GM19455 (cell line): Measurements from ENCODE around the gene MIA2.
"Not testable (repeated sequence)": the region's sequence is repeated elsewhere in the genome, so short reads cannot be mapped to it uniquely, and the experiment has no call there.

Experiments used
- ATAC-seq: cut with Tn5 transposase; IDR thresholded peaks from one replicate; pipeline ENCODE4 v1.9.1; 2021; ENCODE audit not compliant: unreplicated experiment

Gene MIA2

GRCh38 chr14:39324097-39324496 is 90.4 kb downstream of the MIA2 start:
- no peak for ATAC-seq

GRCh38 chr14:39339003-39339402 is 105.3 kb downstream of the MIA2 start:
- no peak for ATAC-seq

GRCh38 chr14:39341126-39341525 is 107.4 kb downstream of the MIA2 start:
- not testable (repeated sequence) for ATAC-seq

GRCh38 chr14:39342768-39343167 is 109.1 kb downstream of the MIA2 start:
- no peak for ATAC-seq

GRCh38 chr14:39343614-39344013 is 109.9 kb downstream of the MIA2 start:
- ATAC-seq = no peak

DNA sequence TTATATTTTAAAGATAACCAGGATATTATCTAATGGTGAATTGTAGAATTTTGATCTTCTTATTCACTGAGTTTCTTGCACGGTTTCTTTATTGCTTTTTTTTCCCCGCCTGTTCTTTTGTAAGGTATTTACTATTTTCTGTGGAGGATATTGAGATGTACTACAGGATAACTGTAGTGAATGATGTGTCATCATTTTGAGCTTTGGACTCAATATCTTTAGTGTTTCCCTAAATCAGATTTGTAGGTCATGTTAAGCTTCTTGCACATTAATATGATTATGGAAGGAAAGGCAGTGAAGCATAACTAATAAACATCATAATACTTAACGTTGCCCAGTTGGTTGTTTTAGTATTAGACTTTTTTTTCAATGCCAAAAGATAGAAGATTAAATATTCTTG is 117.2 kb downstream of the MIA2 start:
- no peak for ATAC-seq

- ATAC-seq = no peak
Measured at GRCh38 chr14:39351708-39352107, 118.0 kb downstream of the MIA2 start.

DNA sequence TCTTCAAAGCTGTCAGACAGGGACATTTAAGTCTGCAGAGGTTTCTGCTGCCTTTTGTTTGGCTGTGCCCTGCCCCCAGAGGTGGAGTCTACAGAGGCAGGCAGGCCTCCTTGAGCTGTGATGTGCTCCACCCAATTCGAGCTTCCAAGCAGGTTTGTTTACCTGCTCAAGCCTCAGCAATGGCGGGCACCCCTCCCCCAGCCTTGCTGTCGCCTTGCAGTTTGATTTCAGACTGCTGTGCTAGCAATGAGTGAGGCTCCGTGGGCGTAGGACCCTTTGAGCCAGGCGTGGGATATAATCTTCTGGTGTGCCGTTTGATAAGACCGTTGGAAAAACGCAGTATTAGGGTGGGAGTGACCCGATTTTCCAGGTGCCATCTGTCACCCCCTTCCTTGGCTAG is 125.4 kb downstream of the MIA2 start:
- not testable (repeated sequence) for ATAC-seq

DNA sequence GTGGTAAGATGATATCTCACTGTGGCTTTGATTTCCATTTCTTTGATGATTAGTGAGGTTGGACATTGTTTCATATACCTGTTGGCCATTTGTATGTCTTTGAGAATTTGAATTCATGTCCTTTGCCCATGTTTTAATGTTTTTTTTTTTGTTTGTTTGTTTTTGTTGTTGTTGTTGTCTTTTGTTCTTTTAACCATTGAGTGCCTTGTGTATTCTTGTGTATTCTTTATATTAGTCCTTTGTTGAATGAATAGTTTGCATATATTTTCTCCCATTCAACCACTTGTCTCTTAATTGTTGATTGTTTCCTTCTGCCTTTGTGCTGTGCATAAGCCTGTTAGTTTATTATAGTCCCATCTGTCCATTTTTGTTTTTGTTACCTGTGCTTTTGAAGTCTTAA is 126.6 kb downstream of the MIA2 start:
- no peak for ATAC-seq

DNA sequence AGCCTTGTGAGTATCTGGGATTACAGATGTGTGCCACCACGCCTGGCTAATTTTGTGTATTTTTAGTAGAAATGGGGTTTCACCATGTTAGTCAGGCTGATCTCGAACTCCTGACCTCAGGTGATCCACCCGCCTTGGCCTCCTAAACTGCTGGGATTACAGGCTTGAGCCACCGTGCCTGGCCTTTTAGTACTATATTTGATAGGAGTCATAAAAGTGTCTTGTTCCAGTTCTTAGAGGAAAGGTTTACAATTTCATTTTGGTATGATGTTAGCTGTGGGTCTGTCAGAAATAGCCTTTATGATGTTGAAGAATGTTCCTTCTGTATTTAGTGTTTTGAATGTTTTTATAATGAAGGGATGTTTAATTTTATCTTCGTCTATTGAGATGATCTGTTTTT is 127.8 kb downstream of the MIA2 start:
- ATAC-seq = not testable (repeated sequence)

DNA sequence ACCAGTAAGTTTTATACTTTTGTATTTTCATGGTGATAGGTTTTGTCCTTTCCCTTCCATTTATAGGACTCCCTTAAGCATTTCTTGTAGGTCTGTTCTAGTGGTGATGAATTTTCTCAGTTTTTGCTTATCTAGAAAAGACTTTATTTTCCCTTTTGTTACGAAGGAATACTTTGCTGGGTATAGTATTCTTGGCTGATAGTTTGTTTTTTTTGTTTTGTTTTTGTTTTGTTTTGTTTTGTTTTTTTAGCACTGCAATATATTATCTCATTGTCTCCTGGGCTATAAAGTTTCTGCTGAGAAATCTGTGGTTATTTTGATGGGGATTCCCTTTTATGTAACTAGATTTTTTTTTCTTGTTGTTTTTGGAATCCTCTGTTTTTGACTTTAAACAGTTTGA is 130.8 kb downstream of the MIA2 start:
- no peak for ATAC-seq

GRCh38 chr14:39365354-39365753 is 131.6 kb downstream of the MIA2 start:
- ATAC-seq = no peak

DNA sequence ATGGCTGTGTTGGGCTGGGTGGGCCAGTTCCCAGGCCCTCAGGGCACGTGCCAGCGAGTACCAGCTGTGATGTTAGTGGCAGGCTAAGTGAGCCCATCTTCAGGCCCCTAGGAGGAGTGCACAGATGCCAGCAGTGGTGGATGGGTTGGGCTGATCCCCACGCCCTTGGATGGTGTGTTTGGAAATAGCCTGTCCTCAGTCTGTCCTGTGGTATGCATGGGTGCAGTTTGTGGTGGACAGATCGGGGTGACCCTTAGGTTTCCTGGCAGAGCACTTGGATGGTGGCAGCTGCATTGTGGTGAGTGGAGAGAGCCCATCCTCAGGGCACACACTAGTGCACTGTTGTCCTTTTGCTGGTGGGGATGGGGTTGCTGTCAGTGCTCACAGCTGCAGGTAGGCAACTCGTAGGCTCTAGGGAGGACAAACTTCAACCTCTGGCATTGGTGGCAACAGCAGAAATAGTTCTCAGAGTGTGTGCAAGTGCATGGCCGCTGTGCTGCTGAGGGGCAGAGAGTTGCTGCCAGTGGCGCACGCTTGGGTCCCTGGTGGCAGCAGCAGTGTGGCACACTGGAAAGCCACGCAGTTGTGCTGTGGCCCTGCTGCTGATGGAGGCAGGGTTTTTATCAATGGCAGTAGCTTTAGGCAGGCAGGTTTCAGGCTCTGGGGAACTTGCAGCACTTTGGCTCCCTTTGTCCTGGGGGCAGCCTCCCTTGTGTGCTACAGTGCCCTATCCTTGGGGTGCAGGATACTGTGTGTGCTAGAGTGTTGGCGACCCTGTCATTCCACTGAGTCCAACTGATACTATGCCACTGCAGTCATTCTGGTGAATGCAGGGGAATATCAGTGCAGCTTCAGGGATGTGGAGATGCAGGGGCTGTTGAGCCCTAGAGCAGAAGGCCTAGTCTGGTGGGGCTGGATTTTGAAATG is 133.0 kb downstream of the MIA2 start:
- no peak for ATAC-seq

DNA sequence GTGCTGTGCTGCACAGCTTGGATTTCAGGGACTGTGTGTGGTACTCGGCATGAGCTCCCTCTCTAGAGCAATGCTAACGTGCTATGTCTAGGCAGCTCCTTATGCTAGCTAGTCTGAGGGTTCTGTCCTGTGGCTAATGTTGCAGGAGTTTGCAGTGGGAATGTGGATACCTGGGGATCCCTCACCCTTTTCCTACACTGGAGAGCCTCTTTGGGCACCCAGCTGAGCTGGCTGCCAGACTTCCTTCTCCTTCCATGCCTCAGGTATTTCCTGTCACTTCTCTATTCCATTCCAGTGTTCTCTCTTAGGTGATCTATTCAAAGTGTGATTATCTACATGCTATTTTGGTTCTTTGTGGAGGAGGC is 133.7 kb downstream of the MIA2 start:
- no peak for ATAC-seq

- ATAC-seq = no peak
Measured at GRCh38 chr14:39368261-39368959, 134.7 kb downstream of the MIA2 start.

DNA sequence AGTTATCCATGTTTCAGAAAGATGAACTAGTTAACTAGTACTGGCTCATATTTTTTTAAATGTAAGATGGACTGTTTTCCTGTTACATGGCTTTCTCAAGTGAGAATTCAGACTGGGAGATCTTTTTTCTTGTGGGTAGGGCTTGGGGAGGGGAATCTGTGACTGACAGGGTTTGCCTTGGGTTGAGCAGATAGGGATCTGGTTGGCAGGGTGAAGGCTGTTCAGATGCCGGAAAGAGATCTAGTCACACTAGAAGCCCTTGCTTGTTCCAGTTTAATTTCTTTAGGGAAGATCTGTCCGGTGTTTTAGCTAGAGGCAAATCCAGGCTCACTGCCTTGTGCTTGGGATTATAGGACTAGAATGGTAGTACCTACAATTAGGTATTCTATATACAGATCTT is 135.3 kb downstream of the MIA2 start:
- no peak for ATAC-seq

DNA sequence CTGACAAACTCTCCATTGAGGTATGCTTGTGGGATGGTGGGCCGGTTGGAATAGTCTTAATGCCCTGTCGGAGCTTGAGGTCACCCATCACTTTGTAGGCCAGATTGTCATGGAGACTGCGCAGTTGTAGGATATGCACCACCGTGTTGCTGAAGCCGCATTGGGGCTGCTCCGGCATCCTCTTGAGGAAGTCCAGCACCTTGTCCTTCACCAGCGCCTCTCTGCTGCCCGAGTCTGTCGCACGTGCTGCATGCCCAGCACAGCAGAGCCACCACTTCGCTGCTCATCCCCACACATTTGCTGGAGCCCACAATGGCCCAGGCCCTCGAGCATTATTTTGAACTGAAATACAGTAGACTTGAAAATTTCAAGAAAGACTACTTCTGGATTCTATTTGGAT is 136.7 kb downstream of the MIA2 start:
- ATAC-seq = no peak

- ATAC-seq = no peak
Measured at GRCh38 chr14:39372656-39373055, 138.9 kb downstream of the MIA2 start.

DNA sequence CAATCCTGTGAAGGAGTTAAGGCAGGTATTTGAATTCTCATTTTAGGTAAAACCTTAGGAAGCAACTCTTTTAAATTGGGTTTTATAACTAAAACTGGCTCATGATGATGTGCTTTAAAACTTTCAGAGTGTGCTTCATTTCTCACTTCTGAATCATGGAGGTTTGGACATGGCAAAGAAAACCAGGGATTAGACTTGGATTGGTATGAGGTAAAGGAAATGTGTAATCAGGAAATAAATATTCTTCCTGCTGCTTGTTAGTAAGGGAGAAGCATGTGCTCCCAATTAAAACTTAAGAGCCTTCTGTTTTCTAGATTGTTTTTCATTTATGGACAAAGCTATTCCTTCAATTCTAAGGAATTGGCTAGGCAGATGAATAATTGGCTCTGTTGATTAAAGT is 141.1 kb downstream of the MIA2 start:
- ATAC-seq = no peak

- ATAC-seq = no peak
Measured at GRCh38 chr14:39376667-39377403, 143.1 kb downstream of the MIA2 start.

- ATAC-seq = no peak
Measured at GRCh38 chr14:39381366-39381765, 147.7 kb downstream of the MIA2 start.

- ATAC-seq = no peak
Measured at GRCh38 chr14:39382463-39382862, 148.7 kb downstream of the MIA2 start.
